HG02571 (cell line): ENCODE results near the gene HERC4.
"Not testable (repeated sequence)": the region's sequence is repeated elsewhere in the genome, so short reads cannot be mapped to it uniquely, and the experiment has no call there.

Source experiments
- ATAC-seq: cut with Tn5 transposase; IDR thresholded peaks from one replicate; pipeline ENCODE4 v1.9.1; 2021; ENCODE audit warnings: mild to moderate bottlenecking, moderate library complexity; ENCODE audit not compliant: unreplicated experiment

HERC4 gene

DNA sequence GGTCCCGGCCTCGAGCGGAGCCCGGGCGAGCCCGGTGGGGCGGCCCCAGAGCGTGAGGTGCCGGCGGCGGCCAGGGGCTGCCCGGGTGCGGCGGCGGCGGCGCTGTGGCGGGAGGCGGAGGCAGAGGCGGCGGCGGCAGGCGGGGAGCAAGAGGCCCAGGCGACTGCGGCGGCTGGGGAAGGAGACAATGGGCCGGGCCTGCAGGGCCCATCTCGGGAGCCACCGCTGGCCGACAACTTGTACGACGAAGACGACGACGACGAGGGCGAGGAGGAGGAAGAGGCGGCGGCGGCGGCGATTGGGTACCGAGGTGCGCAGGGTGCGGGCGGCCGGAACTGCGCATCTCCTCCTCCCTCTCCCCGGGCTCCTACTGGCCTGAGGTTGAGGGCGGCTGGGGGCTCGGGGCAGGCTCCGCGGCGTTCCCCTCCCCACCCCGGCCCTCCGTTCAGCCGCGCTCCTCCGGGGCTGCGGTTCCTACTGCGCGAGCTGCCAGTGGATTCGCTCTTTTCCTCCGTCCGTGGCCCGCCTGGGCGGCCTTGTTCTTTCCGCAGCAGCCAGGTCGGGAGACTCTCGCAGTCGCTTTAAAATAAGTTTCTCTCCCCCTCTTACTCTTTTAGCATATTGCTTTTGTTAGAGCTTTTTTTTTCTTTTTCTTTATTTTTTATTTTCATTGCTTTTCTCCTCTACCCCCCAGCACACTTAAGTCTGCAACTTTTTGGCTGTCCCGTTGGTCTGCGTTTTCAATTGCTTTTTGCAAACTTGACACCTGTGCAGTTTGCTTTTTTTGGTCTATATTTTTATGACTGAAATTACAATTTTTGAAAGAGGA, 190.0 kb downstream of the HERC4 start:
- ATAC-seq: peak; percentile 58

GRCh38 chr10:67884313-67884841, 190.7 kb downstream of the HERC4 start, which contains the start of gene SIRT1:
SIRT1 (plus strand) TSS chr10:67884656; CDS start chr10:67884722, 66 bp downstream.
- ATAC-seq: peak; percentile 87

GRCh38 chr10:67883710-67884312, 191.3 kb downstream of the HERC4 start:
- no peak for ATAC-seq

DNA sequence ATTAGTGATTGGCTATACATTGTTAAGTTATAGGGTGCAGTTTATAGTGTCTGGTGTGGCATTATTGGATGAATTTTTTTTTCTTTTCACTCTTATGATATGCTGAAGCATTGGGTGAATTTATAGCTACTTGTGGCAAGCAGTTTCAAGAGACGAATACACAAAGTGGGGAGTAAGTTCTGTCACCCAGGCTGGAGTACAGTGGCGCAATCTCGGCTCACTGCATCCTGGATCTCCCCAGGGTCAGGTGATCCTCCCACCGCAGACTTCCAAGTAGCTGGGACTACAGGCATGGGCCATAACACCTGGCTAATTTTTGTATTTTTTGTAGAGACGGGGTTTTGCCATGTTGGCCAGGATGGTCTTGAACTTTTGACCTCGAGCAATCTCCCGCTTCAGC, 196.9 kb downstream of the HERC4 start:
- no peak for ATAC-seq

DNA sequence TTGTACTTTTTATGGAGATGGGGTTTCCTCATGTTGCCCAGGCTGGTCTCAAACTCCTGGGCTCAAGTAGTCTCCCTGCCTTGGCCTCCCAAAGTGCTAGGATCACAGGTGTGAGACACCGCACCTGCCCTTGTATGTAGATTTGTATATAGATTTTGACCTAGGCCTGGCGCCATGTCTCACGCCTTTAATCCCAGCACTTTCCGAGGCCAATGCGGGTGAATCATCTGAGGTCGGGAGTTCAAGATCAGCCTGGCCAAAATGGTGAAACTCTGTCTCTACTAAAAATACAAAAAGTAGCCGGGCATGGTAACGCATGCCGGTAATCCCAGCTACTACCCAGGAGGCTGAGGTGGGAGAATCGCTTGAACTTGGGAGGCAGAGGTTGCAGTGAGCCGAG, 197.7 kb downstream of the HERC4 start:
- ATAC-seq: not testable (repeated sequence)

DNA sequence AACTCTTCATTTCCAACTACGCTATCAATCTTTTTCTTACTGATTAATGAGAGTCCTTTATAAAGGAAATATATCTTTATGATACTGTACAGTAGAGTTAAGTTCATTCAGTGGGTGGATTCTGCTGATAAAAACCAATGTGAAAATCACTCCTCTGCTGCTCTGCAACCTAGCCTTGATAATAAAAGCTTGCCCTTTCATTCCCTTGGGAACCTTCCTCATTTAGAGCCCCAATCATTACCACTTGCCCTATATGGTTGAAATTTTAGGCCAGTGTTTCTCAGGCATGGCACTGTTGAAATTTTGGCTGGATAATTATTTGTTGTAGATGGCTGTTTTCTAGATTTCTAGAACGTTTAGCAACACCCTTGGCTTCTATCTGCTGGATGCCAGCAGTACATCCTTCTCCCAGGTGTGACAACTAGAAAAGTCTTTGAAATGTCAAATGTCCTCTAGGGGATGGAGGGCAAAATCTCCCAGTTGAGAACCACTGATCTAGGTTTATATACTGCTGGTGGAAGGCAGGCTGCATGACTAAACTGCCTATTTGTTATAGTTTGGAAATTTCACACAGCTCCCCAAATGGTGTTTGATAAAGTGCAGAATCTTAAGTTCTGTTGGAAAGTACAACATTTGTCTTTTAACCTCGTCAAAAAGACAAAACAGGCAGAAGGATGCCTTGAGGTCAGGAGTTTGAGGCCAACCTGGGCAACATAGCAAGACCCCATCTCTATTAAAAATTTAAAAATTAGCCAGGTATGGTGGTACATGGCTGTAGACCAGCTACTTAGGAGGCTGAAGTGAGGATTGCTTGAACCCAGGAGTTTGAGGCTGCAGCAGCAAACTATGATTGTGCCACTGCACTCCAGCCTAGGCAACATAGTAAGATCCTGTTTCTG, 199.5 kb downstream of the HERC4 start:
- ATAC-seq: no peak
